Measurements from ENCODE around the gene PSMB8. TPM values are rescaled to one million over a fixed set of nuclear protein-coding genes. Genes with fewer than 3 reads are reported as not detected.

The PSMB8 gene
- total RNA-seq, 1 experiment from 2014 or later: 13.8 TPM

DNA sequence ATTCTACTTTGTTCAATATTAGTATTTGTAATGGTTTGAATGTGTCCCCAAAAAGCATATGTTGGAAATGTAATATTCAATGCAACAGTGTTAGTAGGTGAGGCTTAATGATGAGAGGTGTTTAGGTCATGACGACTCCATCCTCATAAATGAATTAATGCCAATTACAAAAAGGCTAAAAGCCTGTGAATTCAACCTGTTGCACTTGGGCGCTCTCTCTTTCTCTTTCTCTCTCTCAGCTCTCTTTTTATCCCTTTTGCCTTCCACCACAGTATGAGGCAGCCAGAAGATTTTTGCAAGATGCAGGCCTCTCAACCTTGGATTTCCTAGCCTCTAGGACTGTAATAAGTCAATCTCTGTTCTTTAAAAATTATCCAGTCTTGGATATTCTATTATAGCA, 44.7 kb upstream of the PSMB8 start:
- ATAC-seq (no peak), DNase-seq (ENCODE audit: low spot score) (no peak)
- Mint-ChIP-seq H3K4me3 (no peak overlapping the region), H3K27ac (no peak overlapping the region), H3K9me3 (no peaks in the 10 kb centered on the region), H3K27me3 (ENCODE audit: low read depth) (peaks cover 7% of the 10 kb centered on the region), H3K36me3 (no peaks in the 10 kb centered on the region), H3K4me1 (peaks cover 5% of the 10 kb centered on the region)
- ChIA-PET POLR2A (no interaction called here), CTCF (interaction anchor here (0.9 to 1.0 kb wide), 2 partner anchors 18 to 65 kb away, joined by 3 read pairs; partner anchors contain the start of gene HLA-DMA)
- TF ChIP-seq ZNF671 (CRISPR knock-in tag; IDR thresholded peaks at IDR 0.05) (no peak), GRHL2 (CRISPR knock-in tag; IDR thresholded peaks at IDR 0.05; ENCODE audit: insufficient replicate concordance, severe bottlenecking) (no peak), RELA (CRISPR knock-in tag; IDR thresholded peaks at IDR 0.05; ENCODE audit: borderline replicate concordance) (no peak), RORB (CRISPR knock-in tag; IDR thresholded peaks at IDR 0.05) (no peak), NFYB (CRISPR knock-in tag; conservative IDR thresholded peaks at IDR 0.05; ENCODE audit: low read depth) (no peak), TEAD1 (CRISPR knock-in tag; IDR thresholded peaks at IDR 0.05) (no peak), ZNF138 (CRISPR knock-in tag; conservative IDR thresholded peaks at IDR 0.05) (no peak)
- TF ChIP-seq, protein P1, sequence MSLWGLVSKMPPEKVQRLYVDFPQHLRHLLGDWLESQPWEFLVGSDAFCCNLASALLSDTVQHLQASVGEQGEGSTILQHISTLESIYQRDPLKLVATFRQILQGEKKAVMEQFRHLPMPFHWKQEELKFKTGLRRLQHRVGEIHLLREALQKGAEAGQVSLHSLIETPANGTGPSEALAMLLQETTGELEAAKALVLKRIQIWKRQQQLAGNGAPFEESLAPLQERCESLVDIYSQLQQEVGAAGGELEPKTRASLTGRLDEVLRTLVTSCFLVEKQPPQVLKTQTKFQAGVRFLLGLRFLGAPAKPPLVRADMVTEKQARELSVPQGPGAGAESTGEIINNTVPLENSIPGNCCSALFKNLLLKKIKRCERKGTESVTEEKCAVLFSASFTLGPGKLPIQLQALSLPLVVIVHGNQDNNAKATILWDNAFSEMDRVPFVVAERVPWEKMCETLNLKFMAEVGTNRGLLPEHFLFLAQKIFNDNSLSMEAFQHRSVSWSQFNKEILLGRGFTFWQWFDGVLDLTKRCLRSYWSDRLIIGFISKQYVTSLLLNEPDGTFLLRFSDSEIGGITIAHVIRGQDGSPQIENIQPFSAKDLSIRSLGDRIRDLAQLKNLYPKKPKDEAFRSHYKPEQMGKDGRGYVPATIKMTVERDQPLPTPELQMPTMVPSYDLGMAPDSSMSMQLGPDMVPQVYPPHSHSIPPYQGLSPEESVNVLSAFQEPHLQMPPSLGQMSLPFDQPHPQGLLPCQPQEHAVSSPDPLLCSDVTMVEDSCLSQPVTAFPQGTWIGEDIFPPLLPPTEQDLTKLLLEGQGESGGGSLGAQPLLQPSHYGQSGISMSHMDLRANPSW (CRISPR knock-in tag; conservative IDR thresholded peaks at IDR 0.05; ENCODE audit: low read depth): no peak
- TF ChIP-seq, protein P2, sequence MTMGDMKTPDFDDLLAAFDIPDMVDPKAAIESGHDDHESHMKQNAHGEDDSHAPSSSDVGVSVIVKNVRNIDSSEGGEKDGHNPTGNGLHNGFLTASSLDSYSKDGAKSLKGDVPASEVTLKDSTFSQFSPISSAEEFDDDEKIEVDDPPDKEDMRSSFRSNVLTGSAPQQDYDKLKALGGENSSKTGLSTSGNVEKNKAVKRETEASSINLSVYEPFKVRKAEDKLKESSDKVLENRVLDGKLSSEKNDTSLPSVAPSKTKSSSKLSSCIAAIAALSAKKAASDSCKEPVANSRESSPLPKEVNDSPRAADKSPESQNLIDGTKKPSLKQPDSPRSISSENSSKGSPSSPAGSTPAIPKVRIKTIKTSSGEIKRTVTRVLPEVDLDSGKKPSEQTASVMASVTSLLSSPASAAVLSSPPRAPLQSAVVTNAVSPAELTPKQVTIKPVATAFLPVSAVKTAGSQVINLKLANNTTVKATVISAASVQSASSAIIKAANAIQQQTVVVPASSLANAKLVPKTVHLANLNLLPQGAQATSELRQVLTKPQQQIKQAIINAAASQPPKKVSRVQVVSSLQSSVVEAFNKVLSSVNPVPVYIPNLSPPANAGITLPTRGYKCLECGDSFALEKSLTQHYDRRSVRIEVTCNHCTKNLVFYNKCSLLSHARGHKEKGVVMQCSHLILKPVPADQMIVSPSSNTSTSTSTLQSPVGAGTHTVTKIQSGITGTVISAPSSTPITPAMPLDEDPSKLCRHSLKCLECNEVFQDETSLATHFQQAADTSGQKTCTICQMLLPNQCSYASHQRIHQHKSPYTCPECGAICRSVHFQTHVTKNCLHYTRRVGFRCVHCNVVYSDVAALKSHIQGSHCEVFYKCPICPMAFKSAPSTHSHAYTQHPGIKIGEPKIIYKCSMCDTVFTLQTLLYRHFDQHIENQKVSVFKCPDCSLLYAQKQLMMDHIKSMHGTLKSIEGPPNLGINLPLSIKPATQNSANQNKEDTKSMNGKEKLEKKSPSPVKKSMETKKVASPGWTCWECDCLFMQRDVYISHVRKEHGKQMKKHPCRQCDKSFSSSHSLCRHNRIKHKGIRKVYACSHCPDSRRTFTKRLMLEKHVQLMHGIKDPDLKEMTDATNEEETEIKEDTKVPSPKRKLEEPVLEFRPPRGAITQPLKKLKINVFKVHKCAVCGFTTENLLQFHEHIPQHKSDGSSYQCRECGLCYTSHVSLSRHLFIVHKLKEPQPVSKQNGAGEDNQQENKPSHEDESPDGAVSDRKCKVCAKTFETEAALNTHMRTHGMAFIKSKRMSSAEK (CRISPR knock-in tag; IDR thresholded peaks at IDR 0.05; ENCODE audit: borderline replicate concordance): no peak
- TF ChIP-seq, protein P3, sequence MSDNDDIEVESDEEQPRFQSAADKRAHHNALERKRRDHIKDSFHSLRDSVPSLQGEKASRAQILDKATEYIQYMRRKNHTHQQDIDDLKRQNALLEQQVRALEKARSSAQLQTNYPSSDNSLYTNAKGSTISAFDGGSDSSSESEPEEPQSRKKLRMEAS (CRISPR knock-in tag; IDR thresholded peaks at IDR 0.05): no peak

DNA sequence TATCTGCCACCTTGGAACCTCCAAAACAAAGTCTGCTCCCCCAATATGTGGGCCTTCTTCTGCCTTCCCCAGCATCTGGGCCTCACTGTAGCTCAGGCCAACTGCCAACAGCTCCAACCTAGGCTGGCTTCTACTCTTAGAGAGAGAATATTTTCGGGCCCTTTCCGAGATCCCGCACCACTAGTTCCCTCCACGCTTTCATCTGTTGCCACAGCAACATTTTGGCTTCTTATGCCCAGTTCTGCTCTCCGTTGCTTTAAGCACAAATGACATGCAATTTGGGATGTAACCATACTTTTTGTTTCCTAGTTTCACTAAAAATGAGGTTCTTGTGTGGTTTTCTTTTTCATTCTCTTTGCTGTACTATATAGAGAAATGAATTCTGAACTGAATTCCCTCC, 43.8 kb upstream of the PSMB8 start:
- no peak for ATAC-seq
- H3K4me3 Mint-ChIP-seq: no peak overlapping the region
- H3K4me1 Mint-ChIP-seq: no peaks in the 10 kb centered on the region
- DNase-seq (ENCODE audit: low spot score): no peak
- no peak overlapping the region for H3K27ac Mint-ChIP-seq
- ChIA-PET CTCF (interaction anchor here (0.6 to 1.0 kb wide), 2 partner anchors 97 to 104 kb away, joined by 3 to 4 read pairs; no protein-coding TSS in a partner anchor), POLR2A (no interaction called here)
- H3K36me3 Mint-ChIP-seq: no peaks in the 10 kb centered on the region
- peaks cover 9% of the 10 kb centered on the region for H3K27me3 Mint-ChIP-seq (ENCODE audit: low read depth)
- TF ChIP-seq, protein P4, sequence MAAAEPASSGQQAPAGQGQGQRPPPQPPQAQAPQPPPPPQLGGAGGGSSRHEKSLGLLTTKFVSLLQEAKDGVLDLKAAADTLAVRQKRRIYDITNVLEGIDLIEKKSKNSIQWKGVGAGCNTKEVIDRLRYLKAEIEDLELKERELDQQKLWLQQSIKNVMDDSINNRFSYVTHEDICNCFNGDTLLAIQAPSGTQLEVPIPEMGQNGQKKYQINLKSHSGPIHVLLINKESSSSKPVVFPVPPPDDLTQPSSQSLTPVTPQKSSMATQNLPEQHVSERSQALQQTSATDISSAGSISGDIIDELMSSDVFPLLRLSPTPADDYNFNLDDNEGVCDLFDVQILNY (CRISPR knock-in tag; IDR thresholded peaks at IDR 0.05): no peak
- TF ChIP-seq, protein P5, sequence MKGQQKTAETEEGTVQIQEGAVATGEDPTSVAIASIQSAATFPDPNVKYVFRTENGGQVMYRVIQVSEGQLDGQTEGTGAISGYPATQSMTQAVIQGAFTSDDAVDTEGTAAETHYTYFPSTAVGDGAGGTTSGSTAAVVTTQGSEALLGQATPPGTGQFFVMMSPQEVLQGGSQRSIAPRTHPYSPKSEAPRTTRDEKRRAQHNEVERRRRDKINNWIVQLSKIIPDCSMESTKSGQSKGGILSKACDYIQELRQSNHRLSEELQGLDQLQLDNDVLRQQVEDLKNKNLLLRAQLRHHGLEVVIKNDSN (CRISPR knock-in tag; IDR thresholded peaks at IDR 0.05): no peak
- TF ChIP-seq, protein P3 (CRISPR knock-in tag; IDR thresholded peaks at IDR 0.05): no peak
- no peak for TF ChIP-seq FOXK1 (CRISPR knock-in tag; IDR thresholded peaks at IDR 0.05)
- no peak for TF ChIP-seq ZNF232 (CRISPR knock-in tag; IDR thresholded peaks at IDR 0.05)
- TF ChIP-seq RELA (CRISPR knock-in tag; IDR thresholded peaks at IDR 0.05; ENCODE audit: borderline replicate concordance): no peak
- TF ChIP-seq, protein P6, sequence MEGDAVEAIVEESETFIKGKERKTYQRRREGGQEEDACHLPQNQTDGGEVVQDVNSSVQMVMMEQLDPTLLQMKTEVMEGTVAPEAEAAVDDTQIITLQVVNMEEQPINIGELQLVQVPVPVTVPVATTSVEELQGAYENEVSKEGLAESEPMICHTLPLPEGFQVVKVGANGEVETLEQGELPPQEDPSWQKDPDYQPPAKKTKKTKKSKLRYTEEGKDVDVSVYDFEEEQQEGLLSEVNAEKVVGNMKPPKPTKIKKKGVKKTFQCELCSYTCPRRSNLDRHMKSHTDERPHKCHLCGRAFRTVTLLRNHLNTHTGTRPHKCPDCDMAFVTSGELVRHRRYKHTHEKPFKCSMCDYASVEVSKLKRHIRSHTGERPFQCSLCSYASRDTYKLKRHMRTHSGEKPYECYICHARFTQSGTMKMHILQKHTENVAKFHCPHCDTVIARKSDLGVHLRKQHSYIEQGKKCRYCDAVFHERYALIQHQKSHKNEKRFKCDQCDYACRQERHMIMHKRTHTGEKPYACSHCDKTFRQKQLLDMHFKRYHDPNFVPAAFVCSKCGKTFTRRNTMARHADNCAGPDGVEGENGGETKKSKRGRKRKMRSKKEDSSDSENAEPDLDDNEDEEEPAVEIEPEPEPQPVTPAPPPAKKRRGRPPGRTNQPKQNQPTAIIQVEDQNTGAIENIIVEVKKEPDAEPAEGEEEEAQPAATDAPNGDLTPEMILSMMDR (IDR thresholded peaks at IDR 0.05): no peak
- no peak for TF ChIP-seq NR2C2 (CRISPR knock-in tag; IDR thresholded peaks at IDR 0.05)
- TF ChIP-seq TEAD1 (CRISPR knock-in tag; IDR thresholded peaks at IDR 0.05): no peak
- TF ChIP-seq CBFB (CRISPR knock-in tag; IDR thresholded peaks at IDR 0.05; ENCODE audit: low read depth): no peak
- no peak for TF ChIP-seq FOXP1 (CRISPR knock-in tag; IDR thresholded peaks at IDR 0.05; ENCODE audit: borderline replicate concordance)
- no peaks in the 10 kb centered on the region for H3K9me3 Mint-ChIP-seq
